SH-SY5Y (cell line): ENCODE results near the gene SLC26A9.

ENCODE experiments used
- GATA2 ChIP-seq: IDR thresholded peaks from 2 replicates; pipeline ENCODE4 v1.6.1; 2011; ENCODE audit warnings: mild to moderate bottlenecking, low read depth, low read length
- GATA3 ChIP-seq: IDR thresholded peaks from 2 replicates; pipeline ENCODE4 v1.6.1; 2011; ENCODE audit warnings: low read depth, mild to moderate bottlenecking, low read length, moderate library complexity

GRCh38 chr1:205972081-205972480, 28.8 kb upstream of the SLC26A9 start:
- TF ChIP-seq GATA3 (no peak), GATA2 (no peak)
